Thoracic aorta (tissue), 2 donors: ENCODE results near the gene SFMBT2. TPM values are rescaled to one million over a fixed set of nuclear protein-coding genes. Genes with fewer than 3 reads are reported as not detected.

Source experiments
- ATAC-seq: fragments of 150-250 bp; one replicate; pipeline ENCODE4 v1.8.0; 2017; ENCODE audit warnings: low read depth; ENCODE audit not compliant: insufficient number of reproducible peaks, low FRiP score
- DNase-seq: peaks from one replicate; pipeline ENCODE4 v3.0.0-alpha.2; 2020; ENCODE audit warnings: low spot score
- H3K27ac ChIP-seq, 2 donors: fragments of 200-600 bp; sonication (generic); 1 replicate in 1 of 2; 2 replicates in 1 of 2; pipeline ENCODE4 v1.5.1; 2016; ENCODE audit warnings: mild to moderate bottlenecking in 2 of 2, moderate library complexity in 2 of 2
- H3K27me3 ChIP-seq: fragments of 200-600 bp; sonication (generic); replicated peaks from 2 replicates; pipeline ENCODE4 v1.6.0; 2016; ENCODE audit warnings: mild to moderate bottlenecking; ENCODE audit not compliant: insufficient read depth
- H3K36me3 ChIP-seq: fragments of 200-600 bp; sonication (generic); one replicate; pipeline ENCODE4 v1.5.1; 2016
- H3K4me1 ChIP-seq, 2 donors: fragments of 200-600 bp; sonication (generic); 1 replicate in 1 of 2; 2 replicates in 1 of 2; pipeline versions ENCODE4 v1.5.1 to v1.6.0; 2016; ENCODE audit warnings: low read depth in 2 of 2, mild to moderate bottlenecking in 1 of 2; ENCODE audit not compliant: control insufficient read depth in 1 of 2
- H3K4me3 ChIP-seq: fragments of 200-600 bp; sonication (generic); 2 replicates; pipeline ENCODE4 v1.5.1; 2016; ENCODE audit warnings: mild to moderate bottlenecking
- H3K9me3 ChIP-seq: fragments of 200-600 bp; sonication (generic); 2 replicates; pipeline ENCODE4 v1.5.1; 2016
- total RNA-seq, 2 donors: library from RNA; depleted of rRNA; stranded (reverse); fragments of >200 nt; gene quantifications; one replicate each; pipeline versions ENCODE4 v1.1.0 to v1.2.3, GENCODE V29; 2016
- TF ChIP-seq, protein P1 (sequence below): fragments of 200-600 bp; sonication (generic); IDR thresholded peaks from one replicate; pipeline ENCODE4 v1.5.1; 2019; ENCODE audit warnings: antibody characterized with exemption

The SFMBT2 gene
- total RNA-seq, 2 donors from 2014 or later, result 8.5 to 9.0 TPM

DNA sequence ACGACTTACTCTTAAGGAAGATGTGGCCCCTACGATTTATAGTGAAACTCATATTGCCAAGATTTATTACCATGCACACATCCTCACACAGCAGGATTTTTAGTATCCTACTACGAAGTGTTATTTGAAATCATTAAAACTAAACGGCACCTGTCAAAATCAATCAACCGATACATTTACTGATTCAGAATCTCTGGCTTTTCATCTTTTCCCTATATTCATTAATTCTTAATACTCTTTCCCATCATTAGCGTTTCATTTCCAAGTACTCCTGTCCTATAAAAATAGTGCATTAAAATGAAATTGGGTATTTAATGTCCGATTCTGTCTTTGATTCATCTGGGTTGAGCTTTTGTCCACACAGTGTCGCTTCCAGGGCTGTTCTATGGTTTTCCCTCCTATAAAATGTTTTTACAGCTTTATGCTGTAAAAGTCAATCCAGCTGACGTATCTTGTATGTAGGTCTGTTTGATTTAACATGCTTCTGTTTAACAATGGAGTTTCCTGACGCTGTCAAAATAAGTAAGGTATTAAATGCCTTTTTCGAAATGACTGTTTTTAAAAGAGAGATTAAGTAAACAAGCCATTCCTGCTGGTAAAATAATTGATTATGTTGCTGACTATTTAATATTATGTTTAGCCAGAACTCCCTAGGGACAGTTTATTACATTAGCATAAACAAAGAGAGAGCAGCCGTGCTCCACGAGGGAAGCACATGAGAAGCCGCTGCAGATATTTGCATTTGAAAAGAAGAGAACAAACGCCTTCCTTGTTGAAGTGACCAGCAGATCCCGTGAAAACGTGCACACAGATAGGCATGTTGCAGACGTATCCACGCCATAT is 22.3 kb upstream of the SFMBT2 start:
- DNase-seq (no peak), ATAC-seq (no peak)
- Histone ChIP-seq H3K27me3 (no peaks in the 10 kb centered on the region), H3K27ac (no peak overlapping the region), H3K9me3 (no peaks in the 10 kb centered on the region), H3K36me3 (no peaks in the 10 kb centered on the region), H3K4me3 (no peak overlapping the region), H3K4me1 (no peaks in the 10 kb centered on the region)
- TF ChIP-seq, protein P1, sequence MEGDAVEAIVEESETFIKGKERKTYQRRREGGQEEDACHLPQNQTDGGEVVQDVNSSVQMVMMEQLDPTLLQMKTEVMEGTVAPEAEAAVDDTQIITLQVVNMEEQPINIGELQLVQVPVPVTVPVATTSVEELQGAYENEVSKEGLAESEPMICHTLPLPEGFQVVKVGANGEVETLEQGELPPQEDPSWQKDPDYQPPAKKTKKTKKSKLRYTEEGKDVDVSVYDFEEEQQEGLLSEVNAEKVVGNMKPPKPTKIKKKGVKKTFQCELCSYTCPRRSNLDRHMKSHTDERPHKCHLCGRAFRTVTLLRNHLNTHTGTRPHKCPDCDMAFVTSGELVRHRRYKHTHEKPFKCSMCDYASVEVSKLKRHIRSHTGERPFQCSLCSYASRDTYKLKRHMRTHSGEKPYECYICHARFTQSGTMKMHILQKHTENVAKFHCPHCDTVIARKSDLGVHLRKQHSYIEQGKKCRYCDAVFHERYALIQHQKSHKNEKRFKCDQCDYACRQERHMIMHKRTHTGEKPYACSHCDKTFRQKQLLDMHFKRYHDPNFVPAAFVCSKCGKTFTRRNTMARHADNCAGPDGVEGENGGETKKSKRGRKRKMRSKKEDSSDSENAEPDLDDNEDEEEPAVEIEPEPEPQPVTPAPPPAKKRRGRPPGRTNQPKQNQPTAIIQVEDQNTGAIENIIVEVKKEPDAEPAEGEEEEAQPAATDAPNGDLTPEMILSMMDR, result no peak

DNA sequence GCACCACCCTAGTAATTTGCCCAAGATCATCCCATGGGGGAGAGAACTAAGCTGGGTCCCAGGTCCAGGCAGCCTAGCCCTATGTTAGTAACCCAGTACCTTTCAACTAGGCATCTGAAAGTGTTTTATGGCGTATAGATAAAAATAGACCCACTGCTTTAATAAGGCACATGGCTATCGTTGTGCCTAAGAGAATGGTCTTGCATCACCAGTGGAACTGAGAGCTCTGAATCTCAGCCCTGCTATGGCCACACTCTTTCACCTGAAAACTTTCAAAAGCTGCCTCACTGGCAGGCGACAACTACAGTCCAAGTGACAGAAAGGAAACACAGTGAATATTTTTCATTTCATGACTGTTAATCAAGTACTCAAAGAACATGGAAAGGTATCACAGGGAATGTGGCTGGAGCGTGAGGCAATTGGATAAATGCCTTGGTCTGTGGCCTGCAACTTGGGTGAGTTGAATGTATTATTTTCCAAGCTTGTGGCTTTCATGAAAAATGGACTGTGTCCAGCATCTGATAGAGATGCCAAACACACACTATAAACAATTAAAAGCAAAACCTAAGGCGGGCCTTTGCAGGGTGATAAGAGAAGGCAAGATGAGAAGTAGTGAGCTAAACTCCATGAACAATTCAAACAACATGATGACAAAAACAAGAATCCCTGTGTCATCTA is 18.0 kb upstream of the SFMBT2 start:
- DNase-seq (no peak), ATAC-seq (no peak)
- TF ChIP-seq, protein P1, result no peak
- no peak overlapping the region for H3K4me3 ChIP-seq
- no peaks in the 10 kb centered on the region for H3K4me1 ChIP-seq
- H3K27me3 ChIP-seq, result no peaks in the 10 kb centered on the region
- H3K36me3 ChIP-seq, result no peaks in the 10 kb centered on the region
- no peak overlapping the region for H3K27ac ChIP-seq
- no peaks in the 10 kb centered on the region for H3K9me3 ChIP-seq

DNA sequence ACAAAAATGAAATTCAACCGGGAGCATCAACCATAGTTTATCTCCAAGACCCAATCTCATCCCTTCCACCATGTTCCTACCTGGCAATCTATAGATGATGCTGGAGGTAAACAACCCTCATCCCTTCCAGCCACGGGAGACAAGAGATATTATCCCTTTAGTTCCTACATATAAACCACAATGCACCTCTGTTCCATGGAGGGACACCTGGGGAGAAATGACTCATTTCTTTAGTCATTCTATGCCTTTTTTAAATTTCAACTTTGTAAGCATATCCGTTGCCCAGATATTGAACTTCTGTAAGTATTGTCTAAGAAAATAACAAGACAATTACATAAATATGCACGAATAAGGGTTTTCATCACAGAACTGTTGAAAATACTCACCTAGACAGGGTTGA is 15.5 kb upstream of the SFMBT2 start:
- H3K9me3 ChIP-seq, result no peaks in the 10 kb centered on the region
- H3K27ac ChIP-seq, result no peak overlapping the region
- H3K27me3 ChIP-seq, result no peaks in the 10 kb centered on the region
- H3K4me3 ChIP-seq, result no peak overlapping the region
- DNase-seq (no peak), ATAC-seq (no peak)
- TF ChIP-seq, protein P1, result no peak
- no peaks in the 10 kb centered on the region for H3K36me3 ChIP-seq
- H3K4me1 ChIP-seq, result no peaks in the 10 kb centered on the region

DNA sequence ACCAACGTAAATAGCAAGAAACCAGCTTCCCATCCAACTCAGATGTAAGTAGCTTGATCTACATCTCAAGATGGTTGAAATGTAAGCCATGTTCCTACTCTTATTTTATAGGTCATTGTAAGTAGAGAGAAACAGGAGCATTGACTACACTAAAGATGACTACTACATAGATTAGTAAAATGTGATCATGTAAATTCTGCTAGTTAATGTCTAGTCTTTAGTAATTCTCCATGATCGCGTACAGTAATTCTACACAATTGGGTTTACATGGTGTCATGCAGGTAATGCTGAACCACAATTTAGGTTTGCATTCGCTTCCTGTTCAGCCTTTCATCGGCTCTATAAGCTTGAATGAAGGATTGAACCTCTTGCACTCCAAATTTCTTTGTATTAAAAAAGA is 14.9 kb upstream of the SFMBT2 start:
- H3K4me1 ChIP-seq, result no peaks in the 10 kb centered on the region
- TF ChIP-seq, protein P1, result no peak
- ATAC-seq, result no peak

DNA sequence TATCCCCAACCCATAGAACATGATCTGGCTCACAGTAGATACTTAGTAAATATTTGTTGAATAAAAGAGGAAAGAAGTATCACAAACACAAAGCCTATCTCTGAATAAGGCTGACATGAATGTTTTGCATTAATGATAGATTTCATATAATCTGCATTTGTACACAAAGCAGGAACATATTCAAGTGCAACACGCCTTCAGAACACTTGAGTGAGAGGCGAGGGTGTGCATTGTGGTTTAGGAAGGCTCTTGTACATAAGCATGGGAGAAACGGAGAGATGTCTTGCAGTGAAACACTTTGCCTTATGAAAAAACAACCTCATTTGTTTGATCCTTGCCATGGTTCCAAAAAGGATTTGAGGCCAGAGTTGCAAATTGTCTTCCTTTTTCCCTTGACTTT is 14.1 kb upstream of the SFMBT2 start:
- no peaks in the 10 kb centered on the region for H3K4me1 ChIP-seq
- H3K27ac ChIP-seq, result no peak overlapping the region
- TF ChIP-seq, protein P1, result no peak
- DNase-seq (no peak), ATAC-seq (no peak)
- H3K4me3 ChIP-seq, result no peak overlapping the region
- no peaks in the 10 kb centered on the region for H3K27me3 ChIP-seq
- no peaks in the 10 kb centered on the region for H3K9me3 ChIP-seq
- H3K36me3 ChIP-seq, result no peaks in the 10 kb centered on the region

More for the DNA sequence above, 14.9 kb upstream of the SFMBT2 start:
- Histone ChIP-seq H3K27ac (no peak overlapping the region), H3K27me3 (no peaks in the 10 kb centered on the region), H3K36me3 (no peaks in the 10 kb centered on the region), H3K4me3 (no peak overlapping the region), H3K9me3 (no peaks in the 10 kb centered on the region)
- DNase-seq, result no peak
